ENCODE results near the gene LGMN.

Gene LGMN

DNA sequence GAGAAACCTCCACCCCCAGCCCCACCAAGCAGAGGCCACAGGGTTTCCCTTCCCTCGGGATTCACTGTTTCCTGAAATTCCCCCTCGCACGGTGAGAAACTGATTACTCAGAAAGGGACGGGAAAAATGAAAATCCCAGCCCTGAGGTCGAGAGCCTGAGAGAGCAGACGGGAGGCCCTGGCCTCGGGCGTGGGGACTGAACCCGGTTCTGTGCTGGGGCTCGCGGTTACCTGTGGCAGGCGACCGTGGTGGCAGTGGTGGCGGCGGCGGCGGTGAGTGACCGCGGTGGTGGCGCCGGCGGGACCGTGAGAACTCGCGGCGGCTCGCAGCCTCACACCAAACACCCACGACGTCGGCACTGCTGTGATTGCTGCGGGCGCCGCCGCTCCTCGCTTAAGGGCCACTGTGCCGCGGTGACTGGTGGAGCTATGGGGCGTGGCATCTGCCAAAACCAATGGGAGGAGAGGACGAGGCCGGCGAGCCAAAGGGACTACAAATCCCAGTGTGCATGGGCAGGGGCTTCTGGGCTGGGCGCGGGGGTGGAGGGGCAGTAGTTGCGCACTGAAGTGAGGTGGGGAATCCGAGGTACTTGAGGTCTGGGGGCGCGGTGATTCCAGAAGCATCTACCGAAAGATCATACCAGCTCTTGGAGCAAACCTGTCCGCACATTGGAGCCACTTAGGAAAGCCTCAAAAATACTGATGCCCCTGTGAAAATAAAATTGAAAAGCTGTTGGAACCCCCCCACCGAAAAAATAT is at the start of gene LGMN:
Gene LGMN, minus strand, starts transcription at position 369 of the 758 bp plus-strand sequence. CDS start 15,841 bp downstream, outside the sequence.
- peak within 1 kb of the TSS; percentile 87 for H3K4me3 ChIP-seq (ENCODE audit: low read length)
- TF ChIP-seq, protein P1, sequence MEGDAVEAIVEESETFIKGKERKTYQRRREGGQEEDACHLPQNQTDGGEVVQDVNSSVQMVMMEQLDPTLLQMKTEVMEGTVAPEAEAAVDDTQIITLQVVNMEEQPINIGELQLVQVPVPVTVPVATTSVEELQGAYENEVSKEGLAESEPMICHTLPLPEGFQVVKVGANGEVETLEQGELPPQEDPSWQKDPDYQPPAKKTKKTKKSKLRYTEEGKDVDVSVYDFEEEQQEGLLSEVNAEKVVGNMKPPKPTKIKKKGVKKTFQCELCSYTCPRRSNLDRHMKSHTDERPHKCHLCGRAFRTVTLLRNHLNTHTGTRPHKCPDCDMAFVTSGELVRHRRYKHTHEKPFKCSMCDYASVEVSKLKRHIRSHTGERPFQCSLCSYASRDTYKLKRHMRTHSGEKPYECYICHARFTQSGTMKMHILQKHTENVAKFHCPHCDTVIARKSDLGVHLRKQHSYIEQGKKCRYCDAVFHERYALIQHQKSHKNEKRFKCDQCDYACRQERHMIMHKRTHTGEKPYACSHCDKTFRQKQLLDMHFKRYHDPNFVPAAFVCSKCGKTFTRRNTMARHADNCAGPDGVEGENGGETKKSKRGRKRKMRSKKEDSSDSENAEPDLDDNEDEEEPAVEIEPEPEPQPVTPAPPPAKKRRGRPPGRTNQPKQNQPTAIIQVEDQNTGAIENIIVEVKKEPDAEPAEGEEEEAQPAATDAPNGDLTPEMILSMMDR (conservative IDR thresholded peaks at IDR 0.05; ENCODE audit: low read depth, low read length): no peak
- DNase-seq (ENCODE audit: low read depth): peak; percentile 90

DNA sequence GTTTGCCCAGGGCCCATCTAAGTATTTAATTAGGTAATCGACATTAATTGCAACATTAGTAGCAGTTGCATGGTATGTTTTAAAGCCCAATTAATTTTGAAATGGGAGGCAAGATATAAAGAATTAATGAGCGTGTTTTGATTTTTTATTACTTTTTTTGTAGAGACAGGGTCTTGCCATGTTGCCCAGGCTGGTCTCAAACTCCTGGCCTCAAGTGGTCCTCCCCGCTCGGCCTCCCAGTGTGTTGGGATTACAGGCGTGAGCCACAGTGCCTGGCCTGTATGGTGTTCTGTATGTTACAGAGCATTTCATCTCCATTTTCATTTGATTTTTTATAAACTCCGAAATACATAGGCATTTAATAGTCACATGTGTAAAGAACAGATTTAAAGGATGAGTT is 46.5 kb upstream of the LGMN start:
- TF ChIP-seq, protein P1 (conservative IDR thresholded peaks at IDR 0.05; ENCODE audit: low read depth, low read length): no peak
- no peak for DNase-seq (ENCODE audit: low read depth)
- peak overlapping the region; percentile 99 for H3K4me3 ChIP-seq (ENCODE audit: low read length)

DNA sequence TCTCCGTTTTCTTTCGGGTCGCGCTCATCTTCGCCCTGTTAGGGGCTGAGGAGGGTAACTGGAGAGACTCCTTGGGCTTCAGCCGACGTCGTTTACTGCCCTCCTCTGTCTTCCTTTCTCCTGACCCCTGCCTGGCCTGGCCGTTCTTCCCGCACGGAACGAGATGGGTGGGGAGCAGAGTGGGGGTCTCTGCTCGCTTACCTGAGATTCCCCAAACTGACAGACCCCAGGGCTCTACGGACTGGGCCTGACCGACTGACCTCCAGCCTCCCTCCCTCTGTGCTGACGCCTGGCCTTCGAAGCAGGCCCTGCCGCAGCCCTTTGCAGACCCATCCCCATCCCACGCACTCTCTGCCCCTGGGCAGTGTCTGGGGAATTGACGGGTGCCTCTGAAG is 46.1 kb upstream of the LGMN start:
- TF ChIP-seq, protein P1 (conservative IDR thresholded peaks at IDR 0.05; ENCODE audit: low read depth, low read length): no peak
- DNase-seq (ENCODE audit: low read depth): no peak
- H3K4me3 ChIP-seq (ENCODE audit: low read length): peak overlapping the region; percentile 99

DNA sequence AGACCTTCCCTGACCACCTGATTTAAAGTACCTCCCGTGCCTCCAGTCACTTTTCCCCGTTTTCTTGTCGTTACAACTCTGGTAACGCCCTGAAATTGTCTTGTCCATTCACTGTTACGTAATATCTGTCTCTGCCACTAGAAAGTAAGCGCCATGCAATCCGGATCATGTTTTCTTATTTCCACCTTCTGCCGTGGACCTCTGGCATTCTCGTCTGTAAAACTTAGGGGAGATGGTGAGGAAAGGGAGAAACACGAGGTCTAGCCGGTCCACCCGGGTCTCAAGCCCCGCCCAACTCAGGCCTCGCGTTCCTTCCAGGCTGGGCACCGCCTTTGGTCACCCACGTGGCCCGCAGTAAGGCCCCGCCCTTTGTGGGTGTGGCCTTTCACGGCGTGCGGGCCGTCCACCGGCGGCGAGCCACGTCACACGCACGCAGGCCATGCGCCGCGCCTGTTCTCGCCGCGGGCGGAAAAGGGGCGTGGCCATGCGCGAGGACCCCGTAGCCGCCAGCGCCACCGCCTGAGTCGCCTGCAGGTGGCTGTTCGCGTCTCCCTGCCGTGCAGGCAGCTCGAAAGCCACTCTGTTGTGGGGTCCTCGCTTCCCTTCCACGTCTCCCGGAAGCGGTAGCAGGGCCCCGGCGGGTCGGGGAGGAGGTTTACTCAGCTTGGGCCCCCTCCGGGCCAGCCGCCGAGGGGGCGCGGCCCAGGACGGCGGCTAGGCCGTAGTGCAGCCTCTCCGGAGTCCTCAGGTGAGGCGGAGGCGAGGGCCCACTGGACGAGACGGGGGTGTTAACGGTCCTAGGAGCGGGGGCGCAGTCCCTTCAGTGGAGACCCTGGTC is 45.5 kb upstream of the LGMN start, which contains the start of gene GOLGA5:
Gene GOLGA5, plus strand, starts transcription at position 597 of the 838 bp plus-strand sequence. CDS start 3,133 bp downstream, outside the sequence.
- peak within 1 kb of the TSS; percentile 99 for H3K4me3 ChIP-seq (ENCODE audit: low read length)
- DNase-seq (ENCODE audit: low read depth): peak; percentile 84
- TF ChIP-seq, protein P1 (conservative IDR thresholded peaks at IDR 0.05; ENCODE audit: low read depth, low read length): no peak

DNA sequence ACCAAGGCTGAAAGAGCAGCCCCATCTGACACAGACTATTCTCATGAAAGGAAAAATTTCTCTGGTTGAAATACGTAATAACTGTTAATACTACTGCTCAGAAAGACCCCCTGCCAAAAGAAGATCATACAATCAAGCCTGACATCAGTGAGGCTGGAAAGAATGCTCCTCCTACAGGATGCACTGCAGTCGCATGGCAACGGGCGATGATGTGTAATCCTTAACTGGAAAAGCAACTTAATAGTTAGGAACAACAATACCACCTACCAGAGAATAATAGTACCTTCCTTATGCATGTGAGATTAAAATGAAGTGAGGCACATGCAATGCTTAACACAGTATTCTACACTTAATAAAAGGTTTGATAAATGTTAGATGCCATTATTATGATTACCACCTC is 44.5 kb upstream of the LGMN start:
- no peak for DNase-seq (ENCODE audit: low read depth)
- TF ChIP-seq, protein P1 (conservative IDR thresholded peaks at IDR 0.05; ENCODE audit: low read depth, low read length): no peak
- no peak overlapping the region for H3K4me3 ChIP-seq (ENCODE audit: low read length)

DNA sequence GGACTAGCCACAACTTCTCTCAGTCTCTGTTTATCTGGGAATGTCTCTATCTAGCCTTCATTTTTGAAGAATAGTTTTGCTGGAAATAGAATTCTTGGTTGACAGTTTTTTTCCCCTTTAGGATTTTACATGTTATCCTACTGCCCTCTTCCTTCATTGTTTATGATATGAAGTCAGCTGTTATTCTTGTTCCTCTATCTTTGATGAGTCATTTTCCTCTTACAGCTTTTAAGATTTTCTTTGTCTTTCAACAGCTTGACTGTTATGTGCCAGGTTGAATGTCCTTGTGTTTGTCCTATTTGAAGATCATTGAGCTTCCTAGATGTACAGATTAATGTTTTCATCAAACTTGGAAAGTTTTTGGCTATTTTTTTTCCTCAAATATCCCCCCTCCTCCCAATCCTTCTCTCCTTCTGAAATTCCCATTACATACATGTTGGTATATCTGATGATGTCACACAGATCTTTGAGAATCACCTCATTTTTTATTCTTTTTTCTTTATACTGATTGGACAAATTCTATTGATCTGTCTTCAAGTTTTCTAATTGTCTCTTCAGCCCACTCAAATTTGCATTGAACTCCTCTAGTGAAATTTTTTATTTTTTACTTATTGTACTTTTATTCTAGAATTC is 41.1 kb upstream of the LGMN start:
- DNase-seq (ENCODE audit: low read depth): no peak
- H3K4me3 ChIP-seq (ENCODE audit: low read length): no peak overlapping the region
- TF ChIP-seq, protein P1 (conservative IDR thresholded peaks at IDR 0.05; ENCODE audit: low read depth, low read length): no peak
